Ishikawa (cell line): ENCODE measurements around the gene RECQL5.

Experiments
- CEBPB ChIP-seq: IDR thresholded peaks from 2 replicates; pipeline ENCODE4 v1.6.1; 2012
- CREB1 ChIP-seq: IDR thresholded peaks from 2 replicates; pipeline ENCODE4 v1.6.1; 2012; ENCODE audit warnings: low read depth
- EGR1 ChIP-seq: IDR thresholded peaks from 2 replicates; pipeline ENCODE4 v1.6.1; 2012
- EP300 ChIP-seq: IDR thresholded peaks from 2 replicates; pipeline ENCODE4 v1.6.1; 2012; ENCODE audit warnings: borderline replicate concordance
- FOXM1 ChIP-seq: IDR thresholded peaks from 2 replicates; pipeline ENCODE4 v1.6.1; 2012; ENCODE audit warnings: low read depth, borderline replicate concordance
- NFIC ChIP-seq: IDR thresholded peaks from 2 replicates; pipeline ENCODE4 v1.6.1; 2012
- TAF1 ChIP-seq: IDR thresholded peaks from 2 replicates; pipeline ENCODE4 v1.6.1; 2012; ENCODE audit warnings: low read depth, mild to moderate bottlenecking
- TCF12 ChIP-seq: IDR thresholded peaks from 2 replicates; pipeline ENCODE4 v1.6.1; 2012; ENCODE audit warnings: low read depth
- TEAD4 ChIP-seq: IDR thresholded peaks from 2 replicates; pipeline ENCODE4 v1.6.1; 2012
- USF1 ChIP-seq: IDR thresholded peaks from 2 replicates; pipeline ENCODE4 v1.6.1; 2012
- YY1 ChIP-seq: IDR thresholded peaks from 2 replicates; pipeline ENCODE4 v1.6.1; 2012; ENCODE audit warnings: low read depth
- ZBTB7A ChIP-seq: IDR thresholded peaks from 2 replicates; pipeline ENCODE4 v1.6.1; 2012; ENCODE audit warnings: low read depth
- TF ChIP-seq, protein P1 (sequence below): IDR thresholded peaks from 2 replicates; pipeline ENCODE4 v1.6.1; 2012
- TF ChIP-seq, protein P2 (sequence below): IDR thresholded peaks from 2 replicates; pipeline ENCODE4 v1.6.1; 2012; ENCODE audit warnings: low read depth, mild to moderate bottlenecking

RECQL5 gene

GRCh38 chr17:75647061-75647460 is 19.9 kb downstream of the RECQL5 start:
- TF ChIP-seq NFIC (no peak), EP300 (no peak), USF1 (no peak), FOXM1 (no peak), TEAD4 (no peak), CEBPB (no peak), YY1 (no peak)
- TF ChIP-seq, protein P1, sequence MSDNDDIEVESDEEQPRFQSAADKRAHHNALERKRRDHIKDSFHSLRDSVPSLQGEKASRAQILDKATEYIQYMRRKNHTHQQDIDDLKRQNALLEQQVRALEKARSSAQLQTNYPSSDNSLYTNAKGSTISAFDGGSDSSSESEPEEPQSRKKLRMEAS: no peak

DNA sequence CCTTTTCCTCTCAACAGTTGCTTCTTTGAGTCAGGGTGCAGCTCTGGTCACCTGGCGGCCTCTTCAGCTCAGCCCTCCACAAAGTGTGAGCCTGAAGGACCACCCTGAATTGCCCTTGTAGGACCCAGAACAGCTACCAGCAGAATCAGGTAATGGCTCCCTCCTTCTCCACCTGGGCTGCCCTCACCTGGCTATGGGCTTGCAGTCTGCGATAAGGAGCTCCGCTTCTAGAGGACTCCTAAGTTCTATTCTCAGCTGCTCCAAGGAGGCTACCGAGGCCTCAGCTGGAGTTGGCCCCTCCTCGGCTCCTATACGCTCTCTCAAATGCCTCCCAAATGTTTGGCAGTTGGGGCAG is 20.3 kb downstream of the RECQL5 start:
- TF ChIP-seq, protein P1: no peak
- TF ChIP-seq CEBPB (no peak), FOXM1 (no peak), USF1 (no peak), EP300 (no peak)
- TF ChIP-seq, protein P2, sequence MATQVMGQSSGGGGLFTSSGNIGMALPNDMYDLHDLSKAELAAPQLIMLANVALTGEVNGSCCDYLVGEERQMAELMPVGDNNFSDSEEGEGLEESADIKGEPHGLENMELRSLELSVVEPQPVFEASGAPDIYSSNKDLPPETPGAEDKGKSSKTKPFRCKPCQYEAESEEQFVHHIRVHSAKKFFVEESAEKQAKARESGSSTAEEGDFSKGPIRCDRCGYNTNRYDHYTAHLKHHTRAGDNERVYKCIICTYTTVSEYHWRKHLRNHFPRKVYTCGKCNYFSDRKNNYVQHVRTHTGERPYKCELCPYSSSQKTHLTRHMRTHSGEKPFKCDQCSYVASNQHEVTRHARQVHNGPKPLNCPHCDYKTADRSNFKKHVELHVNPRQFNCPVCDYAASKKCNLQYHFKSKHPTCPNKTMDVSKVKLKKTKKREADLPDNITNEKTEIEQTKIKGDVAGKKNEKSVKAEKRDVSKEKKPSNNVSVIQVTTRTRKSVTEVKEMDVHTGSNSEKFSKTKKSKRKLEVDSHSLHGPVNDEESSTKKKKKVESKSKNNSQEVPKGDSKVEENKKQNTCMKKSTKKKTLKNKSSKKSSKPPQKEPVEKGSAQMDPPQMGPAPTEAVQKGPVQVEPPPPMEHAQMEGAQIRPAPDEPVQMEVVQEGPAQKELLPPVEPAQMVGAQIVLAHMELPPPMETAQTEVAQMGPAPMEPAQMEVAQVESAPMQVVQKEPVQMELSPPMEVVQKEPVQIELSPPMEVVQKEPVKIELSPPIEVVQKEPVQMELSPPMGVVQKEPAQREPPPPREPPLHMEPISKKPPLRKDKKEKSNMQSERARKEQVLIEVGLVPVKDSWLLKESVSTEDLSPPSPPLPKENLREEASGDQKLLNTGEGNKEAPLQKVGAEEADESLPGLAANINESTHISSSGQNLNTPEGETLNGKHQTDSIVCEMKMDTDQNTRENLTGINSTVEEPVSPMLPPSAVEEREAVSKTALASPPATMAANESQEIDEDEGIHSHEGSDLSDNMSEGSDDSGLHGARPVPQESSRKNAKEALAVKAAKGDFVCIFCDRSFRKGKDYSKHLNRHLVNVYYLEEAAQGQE: no peak

GRCh38 chr17:75645889-75646637 is 20.9 kb downstream of the RECQL5 start:
- TF ChIP-seq, protein P2: no peak
- TF ChIP-seq YY1 (no peak), CREB1 (no peak), TCF12 (no peak), EP300 (no peak)
- TF ChIP-seq, protein P1: no peak

DNA sequence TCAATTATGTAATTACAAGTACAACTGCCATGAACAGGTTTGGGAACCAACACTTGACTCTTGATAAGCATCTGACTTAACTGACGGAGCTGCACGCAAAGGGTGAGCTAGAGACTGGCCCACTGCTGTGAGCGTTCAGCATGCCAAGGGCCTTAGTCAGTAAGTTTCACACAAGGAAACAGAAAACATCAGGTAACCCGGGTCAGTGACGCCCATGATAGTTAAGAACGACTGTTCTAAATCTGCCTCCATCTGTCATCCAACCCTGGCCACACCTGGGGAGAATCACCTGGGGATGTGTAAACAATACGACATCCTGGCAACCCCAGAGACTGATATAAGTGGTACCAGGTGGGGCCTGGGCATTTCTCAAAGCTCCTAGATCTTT is 21.5 kb downstream of the RECQL5 start:
- peak; percentile 62 for TF ChIP-seq TEAD4
- TF ChIP-seq NFIC: no peak

- TF ChIP-seq YY1 (no peak), TCF12 (no peak), EGR1 (no peak), FOXM1 (no peak), NFIC (no peak), USF1 (no peak), ZBTB7A (no peak), EP300 (no peak), CREB1 (no peak), TAF1 (no peak)
- TF ChIP-seq, protein P1: no peak
- TF ChIP-seq, protein P2: no peak
Measured at GRCh38 chr17:75643643-75644017, 23.3 kb downstream of the RECQL5 start.
